HepG2 (cell line): ENCODE data around the gene SIMC1. TPM values are rescaled to one million over a fixed set of nuclear protein-coding genes. Genes with fewer than 3 reads are reported as not detected.

ENCODE experiments used
- ATAC-seq: fragments of 200-7000 bp; cut with Tn5 transposase; 3 replicates; pipeline ENCODE4 v1.9.1; 2020; ENCODE audit warnings: mild to moderate bottlenecking, moderate library complexity
- BruUV-seq: library from RNA; stranded (reverse); fragments of 400-500 nt; replicated peaks from 2 replicates; lab custom pipeline; 2021; lab: Mats Ljungman, UMichigan
- CTCF ChIA-PET: fragments of 300-600 bp; formaldehyde crosslinking; extraction: SDS; loops from one replicate; lab custom pipeline; 2021; ENCODE audit warnings: low total read pairs, inconsistent platforms, low intra/inter-chr PET ratio; lab: Yijun Ruan, JAX
- POLR2A ChIA-PET: fragments of 350-600 bp; sonication (Branson Sonifier 250); formaldehyde crosslinking; loops from one replicate; lab custom pipeline; 2020; ENCODE audit warnings: antibody characterized with exemption, inconsistent platforms; lab: Yijun Ruan, JAX
- DNase-seq: peaks from one replicate; pipeline ENCODE4 v3.0.0-alpha.2; 2015; ENCODE audit warnings: low spot score
- FAIRE-seq: peaks from 3 replicates; lab custom pipeline; 2011; peaks lifted over from hg19 to GRCh38; lab: Jason Lieb, UNC
- H2AFZ ChIP-seq: one replicate; pipeline ENCODE4 v1.6.1; 2011; ENCODE audit warnings: low read length, inconsistent platforms
- H3K27ac ChIP-seq: fragments of 300-600 bp; 3 replicates; pipeline ENCODE4 v1.8.0; 2011; ENCODE audit warnings: mixed run types, mild to moderate bottlenecking, mixed read lengths, low read length, inconsistent platforms; ENCODE audit not compliant: insufficient read depth; ENCODE audit errors: extremely low read length
- H3K27me3 ChIP-seq, 2 experiments: fragments of 200-600 bp in 1 of 2; 2 replicates in 1 of 2; 3 replicates in 1 of 2; pipeline versions ENCODE4 v1.6.0 to v1.8.0; 2011; ENCODE audit warnings: low read length in 2 of 2, mild to moderate bottlenecking in 2 of 2, moderate library complexity in 2 of 2, inconsistent platforms in 1 of 2; ENCODE audit not compliant: insufficient read depth in 2 of 2, control insufficient read depth in 1 of 2
- H3K36me3 ChIP-seq, 2 experiments: fragments of 200-600 bp in 1 of 2; replicated peaks in 1 of 2; 2 replicates in 1 of 2; 3 replicates in 1 of 2; pipeline versions ENCODE4 v1.5.1 to v1.8.0; 2011; ENCODE audit warnings: low read length in 2 of 2, inconsistent platforms in 1 of 2; ENCODE audit not compliant: insufficient read depth in 2 of 2, control insufficient read depth in 1 of 2
- H3K4me1 ChIP-seq: 2 replicates; pipeline ENCODE4 v1.5.1; 2012; ENCODE audit warnings: low read length, inconsistent platforms; ENCODE audit not compliant: insufficient read depth
- H3K4me2 ChIP-seq: 2 replicates; pipeline ENCODE4 v1.6.0; 2011; ENCODE audit warnings: low read depth, low read length, inconsistent platforms
- H3K4me3 ChIP-seq, 3 experiments: fragments of 200-600 bp in 1 of 3; sonication (generic), shearing (Covaris generic) in 1 of 3; replicated peaks in 1 of 3; 2 replicates each; pipeline ENCODE4 v1.5.1; 2011 to 2016; ENCODE audit warnings: low read length in 3 of 3, inconsistent platforms in 2 of 3, low read depth in 2 of 3, mild to moderate bottlenecking in 2 of 3, control low read depth in 1 of 3, mixed read lengths in 1 of 3; ENCODE audit not compliant: insufficient read depth in 1 of 3
- H3K79me2 ChIP-seq: one replicate; pipeline ENCODE4 v1.6.1; 2011; ENCODE audit warnings: low read length, inconsistent platforms; ENCODE audit not compliant: insufficient read depth
- H3K9ac ChIP-seq: 2 replicates; pipeline ENCODE4 v1.6.0; 2011; ENCODE audit warnings: mild to moderate bottlenecking, low read depth, low read length, inconsistent platforms; ENCODE audit not compliant: insufficient read depth
- H3K9me3 ChIP-seq: 2 replicates; pipeline ENCODE4 v1.5.1; 2012; ENCODE audit warnings: mild to moderate bottlenecking, low read length
- H4K20me1 ChIP-seq: 2 replicates; pipeline ENCODE4 v1.6.0; 2011; ENCODE audit warnings: inconsistent platforms, mild to moderate bottlenecking, low read length, moderate library complexity; ENCODE audit not compliant: insufficient read depth
- AHR ChIP-seq: IDR thresholded peaks from 2 replicates; pipeline ENCODE4 v1.6.1; 2018; ENCODE audit warnings: missing genetic modification reagents, missing compliant biosample characterization
- ETV5 ChIP-seq: IDR thresholded peaks from 2 replicates; pipeline ENCODE4 v1.6.1; 2018; ENCODE audit warnings: missing biosample characterization, missing genetic modification reagents, inconsistent platforms, borderline replicate concordance
- FOXM1 ChIP-seq: sonication (generic); formaldehyde crosslinking; IDR thresholded peaks from 2 replicates; pipeline ENCODE4 v1.5.0; 2020; ENCODE audit warnings: missing genetic modification reagents
- GLI4 ChIP-seq: sonication (generic); formaldehyde crosslinking; IDR thresholded peaks from 2 replicates; pipeline ENCODE4 v1.5.1; 2020; ENCODE audit warnings: missing genetic modification reagents, mild to moderate bottlenecking, moderate library complexity, borderline replicate concordance
- PCBP1 ChIP-seq: fragments of 200-400 bp; formaldehyde crosslinking; IDR thresholded peaks from 2 replicates; pipeline ENCODE4 v1.6.1; 2017; ENCODE audit warnings: mild to moderate bottlenecking, low read depth, low read length, borderline replicate concordance
- SP5 ChIP-seq: IDR thresholded peaks from 2 replicates; pipeline ENCODE4 v1.6.1; 2016; ENCODE audit warnings: low read depth, borderline replicate concordance
- TEAD3 ChIP-seq: optimal IDR thresholded peaks from 2 replicates; pipeline ENCODE3; 2016; ENCODE audit warnings: borderline replicate concordance
- ZNF589 ChIP-seq: sonication (generic); formaldehyde crosslinking; conservative IDR thresholded peaks from 2 replicates; pipeline ENCODE4 v1.8.0; 2022; ENCODE audit warnings: mild to moderate bottlenecking, moderate library complexity, missing genetic modification reagents
- WGBS: methylation state at CpG from one replicate; pipeline ENCODE4 v1.1.6; 2017; ENCODE audit warnings: low lambda C conversion rate; 5-methylcytosine and 5-hydroxymethylcytosine counted together
- in situ Hi-C: cut with HindIII; loops from 2 replicates; pipeline ENCODE4 v1.10.0; 2017; ENCODE audit warnings: low pct_unique_long_range_greater_than_20kb; ENCODE audit not compliant: extremely low pct_ligation_motif_present
- intact Hi-C: fragments of 100-400 bp; cut with micrococcal nuclease; formaldehyde crosslinking; loops from one replicate; pipeline ENCODE4 v1.10.0; 2022; ENCODE audit not compliant: unreplicated experiment
- polyA plus RNA-seq, 8 experiments: library from polyadenylated mRNA; depleted of rRNA in 3 of 8; stranded (reverse) in 7 of 8; unstranded in 1 of 8; fragments of >200 nt; fragmentation: Illumina TruSeq in 4 of 8; extraction: Trizol in 4 of 8; gene quantifications; 2 replicates each; pipeline versions ENCODE4 v1.2.1 to v1.2.3, GENCODE V29; 2011 to 2016; ENCODE audit warnings: low read depth in 4 of 8, missing spikeins in 1 of 8, mixed read lengths in 1 of 8; ENCODE audit not compliant: insufficient read depth in 1 of 8
- total RNA-seq, 5 experiments: library from RNA; depleted of rRNA; stranded (reverse); fragments of >200 nt; fragmentation: Illumina TruSeq; extraction: Trizol; gene quantifications; 2 replicates each; pipeline ENCODE4 v1.2.3, GENCODE V29; 2016; ENCODE audit warnings: low read depth in 1 of 5
- TF ChIP-seq, protein P1 (sequence below): sonication (generic); formaldehyde crosslinking; IDR thresholded peaks from 2 replicates; pipeline ENCODE4 v1.9.0; 2021; ENCODE audit warnings: missing genetic modification reagents, borderline replicate concordance
- TF ChIP-seq, protein P2 (sequence below): sonication (generic); formaldehyde crosslinking; IDR thresholded peaks from 2 replicates; pipeline ENCODE4 v1.4.0; 2020; ENCODE audit warnings: mild to moderate bottlenecking, missing genetic modification reagents
- TF ChIP-seq, protein P3 (sequence below): IDR thresholded peaks from 2 replicates; pipeline ENCODE4 v1.6.1; 2016; ENCODE audit warnings: missing genetic modification reagents, missing compliant biosample characterization
- TF ChIP-seq, protein P4 (sequence below): sonication (generic); formaldehyde crosslinking; IDR thresholded peaks from 2 replicates; pipeline ENCODE4 v1.9.0; 2021; ENCODE audit warnings: missing genetic modification reagents, mild to moderate bottlenecking, borderline replicate concordance

Gene SIMC1
- total and polyA plus RNA-seq, 2 of the 13 experiments (the other 11 are each of a cell fraction or from before 2014, with no cell fraction given), result 5.4 to 6.8 TPM

DNA sequence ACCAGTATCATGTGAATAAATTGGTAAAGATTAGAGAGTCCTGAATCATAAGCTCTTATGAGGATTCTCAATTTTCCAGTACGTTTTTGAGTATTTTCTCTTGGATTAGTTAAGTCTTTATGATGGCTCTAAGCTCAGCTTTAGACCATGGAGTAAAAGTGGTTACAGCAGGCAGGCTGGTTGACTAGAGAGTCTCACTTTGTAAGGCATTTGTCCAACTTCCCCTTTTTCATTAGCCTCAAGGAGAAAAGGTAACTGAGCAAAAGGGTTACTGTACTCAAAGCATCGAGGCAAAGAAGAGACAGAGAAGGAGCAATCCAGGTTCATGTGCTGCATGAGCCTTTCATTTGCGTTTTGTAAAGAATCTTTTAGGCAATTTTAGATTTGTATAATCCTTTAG, 141.7 kb downstream of the SIMC1 start:
- CTCF ChIA-PET, result no interaction called here
- DNase-seq, result no peak
- in situ Hi-C loops (no loop called here), intact Hi-C loops (no loop called here)
- peaks cover 17 to 39% of the 10 kb centered on the region in 2 experiments for H3K36me3 ChIP-seq
- no peak for FAIRE-seq
- H3K27ac ChIP-seq, result no peak overlapping the region
- TF ChIP-seq, protein P1, sequence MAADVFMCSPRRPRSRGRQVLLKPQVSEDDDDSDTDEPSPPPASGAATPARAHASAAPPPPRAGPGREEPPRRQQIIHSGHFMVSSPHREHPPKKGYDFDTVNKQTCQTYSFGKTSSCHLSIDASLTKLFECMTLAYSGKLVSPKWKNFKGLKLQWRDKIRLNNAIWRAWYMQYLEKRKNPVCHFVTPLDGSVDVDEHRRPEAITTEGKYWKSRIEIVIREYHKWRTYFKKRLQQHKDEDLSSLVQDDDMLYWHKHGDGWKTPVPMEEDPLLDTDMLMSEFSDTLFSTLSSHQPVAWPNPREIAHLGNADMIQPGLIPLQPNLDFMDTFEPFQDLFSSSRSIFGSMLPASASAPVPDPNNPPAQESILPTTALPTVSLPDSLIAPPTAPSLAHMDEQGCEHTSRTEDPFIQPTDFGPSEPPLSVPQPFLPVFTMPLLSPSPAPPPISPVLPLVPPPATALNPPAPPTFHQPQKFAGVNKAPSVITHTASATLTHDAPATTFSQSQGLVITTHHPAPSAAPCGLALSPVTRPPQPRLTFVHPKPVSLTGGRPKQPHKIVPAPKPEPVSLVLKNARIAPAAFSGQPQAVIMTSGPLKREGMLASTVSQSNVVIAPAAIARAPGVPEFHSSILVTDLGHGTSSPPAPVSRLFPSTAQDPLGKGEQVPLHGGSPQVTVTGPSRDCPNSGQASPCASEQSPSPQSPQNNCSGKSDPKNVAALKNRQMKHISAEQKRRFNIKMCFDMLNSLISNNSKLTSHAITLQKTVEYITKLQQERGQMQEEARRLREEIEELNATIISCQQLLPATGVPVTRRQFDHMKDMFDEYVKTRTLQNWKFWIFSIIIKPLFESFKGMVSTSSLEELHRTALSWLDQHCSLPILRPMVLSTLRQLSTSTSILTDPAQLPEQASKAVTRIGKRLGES (CRISPR knock-in tag), result no peak
- TF ChIP-seq ZNF589 (no peak), ETV5 (CRISPR knock-in tag) (no peak), GLI4 (CRISPR knock-in tag) (no peak), PCBP1 (no peak), AHR (CRISPR knock-in tag) (no peak), SP5 (CRISPR knock-in tag) (no peak), TEAD3 (no peak), FOXM1 (CRISPR knock-in tag) (no peak)
- TF ChIP-seq, protein P2, sequence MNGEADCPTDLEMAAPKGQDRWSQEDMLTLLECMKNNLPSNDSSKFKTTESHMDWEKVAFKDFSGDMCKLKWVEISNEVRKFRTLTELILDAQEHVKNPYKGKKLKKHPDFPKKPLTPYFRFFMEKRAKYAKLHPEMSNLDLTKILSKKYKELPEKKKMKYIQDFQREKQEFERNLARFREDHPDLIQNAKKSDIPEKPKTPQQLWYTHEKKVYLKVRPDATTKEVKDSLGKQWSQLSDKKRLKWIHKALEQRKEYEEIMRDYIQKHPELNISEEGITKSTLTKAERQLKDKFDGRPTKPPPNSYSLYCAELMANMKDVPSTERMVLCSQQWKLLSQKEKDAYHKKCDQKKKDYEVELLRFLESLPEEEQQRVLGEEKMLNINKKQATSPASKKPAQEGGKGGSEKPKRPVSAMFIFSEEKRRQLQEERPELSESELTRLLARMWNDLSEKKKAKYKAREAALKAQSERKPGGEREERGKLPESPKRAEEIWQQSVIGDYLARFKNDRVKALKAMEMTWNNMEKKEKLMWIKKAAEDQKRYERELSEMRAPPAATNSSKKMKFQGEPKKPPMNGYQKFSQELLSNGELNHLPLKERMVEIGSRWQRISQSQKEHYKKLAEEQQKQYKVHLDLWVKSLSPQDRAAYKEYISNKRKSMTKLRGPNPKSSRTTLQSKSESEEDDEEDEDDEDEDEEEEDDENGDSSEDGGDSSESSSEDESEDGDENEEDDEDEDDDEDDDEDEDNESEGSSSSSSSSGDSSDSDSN, result no peak
- TF ChIP-seq, protein P3, sequence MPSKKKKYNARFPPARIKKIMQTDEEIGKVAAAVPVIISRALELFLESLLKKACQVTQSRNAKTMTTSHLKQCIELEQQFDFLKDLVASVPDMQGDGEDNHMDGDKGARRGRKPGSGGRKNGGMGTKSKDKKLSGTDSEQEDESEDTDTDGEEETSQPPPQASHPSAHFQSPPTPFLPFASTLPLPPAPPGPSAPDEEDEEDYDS (CRISPR knock-in tag), result no peak
- TF ChIP-seq, protein P4, sequence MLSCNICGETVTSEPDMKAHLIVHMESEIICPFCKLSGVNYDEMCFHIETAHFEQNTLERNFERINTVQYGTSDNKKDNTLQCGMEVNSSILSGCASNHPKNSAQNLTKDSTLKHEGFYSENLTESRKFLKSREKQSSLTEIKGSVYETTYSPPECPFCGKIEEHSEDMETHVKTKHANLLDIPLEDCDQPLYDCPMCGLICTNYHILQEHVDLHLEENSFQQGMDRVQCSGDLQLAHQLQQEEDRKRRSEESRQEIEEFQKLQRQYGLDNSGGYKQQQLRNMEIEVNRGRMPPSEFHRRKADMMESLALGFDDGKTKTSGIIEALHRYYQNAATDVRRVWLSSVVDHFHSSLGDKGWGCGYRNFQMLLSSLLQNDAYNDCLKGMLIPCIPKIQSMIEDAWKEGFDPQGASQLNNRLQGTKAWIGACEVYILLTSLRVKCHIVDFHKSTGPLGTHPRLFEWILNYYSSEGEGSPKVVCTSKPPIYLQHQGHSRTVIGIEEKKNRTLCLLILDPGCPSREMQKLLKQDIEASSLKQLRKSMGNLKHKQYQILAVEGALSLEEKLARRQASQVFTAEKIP (CRISPR knock-in tag), result no peak
- no TSS peak for BruUV-seq
- H3K4me2 ChIP-seq, result no peak overlapping the region
- H4K20me1 ChIP-seq, result no peaks in the 10 kb centered on the region
- H3K9me3 ChIP-seq, result no peaks in the 10 kb centered on the region
- H3K79me2 ChIP-seq, result peaks cover under 1% of the 10 kb centered on the region
- no peak overlapping the region for H3K4me3 ChIP-seq
- POLR2A ChIA-PET, result no interaction called here
- ATAC-seq, result no peak
- H3K27me3 ChIP-seq, result no peaks in the 10 kb centered on the region
- 89% methylated on average over 3 of the region's 3 CpGs for WGBS
- no peak overlapping the region for H3K9ac ChIP-seq
- peaks cover 6% of the 10 kb centered on the region; the same call in 1 of the 2 replicates for H3K4me1 ChIP-seq
- no peak overlapping the region for H2AFZ ChIP-seq
